HG03196 (cell line): Measurements from ENCODE around the gene MAN2B2.

ENCODE experiments used
- ATAC-seq: cut with Tn5 transposase; IDR thresholded peaks from one replicate; pipeline ENCODE4 v1.9.1; 2021; ENCODE audit not compliant: unreplicated experiment

Gene MAN2B2

DNA sequence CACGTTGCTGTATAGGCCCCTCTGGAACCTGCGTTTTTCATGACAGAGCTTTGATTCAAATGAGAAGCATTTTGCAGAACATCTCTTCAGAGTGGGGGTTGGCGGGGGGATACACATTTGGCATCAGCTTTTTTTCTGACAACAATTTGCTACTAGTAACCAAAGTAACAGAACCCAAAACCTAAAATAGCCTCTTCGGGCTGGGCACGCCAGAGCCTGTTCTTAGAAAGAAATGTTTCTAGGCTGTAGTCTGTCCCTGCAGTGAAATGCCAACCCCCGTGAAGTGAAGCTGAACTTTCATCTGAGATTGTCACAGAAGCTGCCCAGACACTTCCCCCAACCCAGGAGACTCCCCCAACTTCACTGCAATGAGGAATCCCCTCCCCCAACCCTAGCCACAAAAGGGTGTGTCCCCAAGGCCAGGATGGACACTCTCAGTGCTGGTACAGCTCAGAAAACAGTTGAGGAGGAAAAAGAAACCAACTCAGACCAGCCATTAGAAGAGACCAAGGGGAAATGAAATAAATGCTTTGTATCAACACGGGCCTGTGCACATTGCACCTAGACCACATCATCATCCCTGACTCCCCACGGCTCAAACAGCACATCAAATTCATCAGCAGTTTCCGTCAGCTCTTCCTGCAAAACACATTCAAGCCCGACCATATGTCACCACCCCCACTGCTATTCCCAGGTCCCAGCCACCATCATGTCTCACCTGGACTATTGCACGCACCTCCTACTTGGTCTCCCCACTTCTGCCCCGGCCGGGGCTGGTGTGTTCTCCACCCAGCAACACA is 8.4 kb upstream of the MAN2B2 start:
- ATAC-seq = no peak

DNA sequence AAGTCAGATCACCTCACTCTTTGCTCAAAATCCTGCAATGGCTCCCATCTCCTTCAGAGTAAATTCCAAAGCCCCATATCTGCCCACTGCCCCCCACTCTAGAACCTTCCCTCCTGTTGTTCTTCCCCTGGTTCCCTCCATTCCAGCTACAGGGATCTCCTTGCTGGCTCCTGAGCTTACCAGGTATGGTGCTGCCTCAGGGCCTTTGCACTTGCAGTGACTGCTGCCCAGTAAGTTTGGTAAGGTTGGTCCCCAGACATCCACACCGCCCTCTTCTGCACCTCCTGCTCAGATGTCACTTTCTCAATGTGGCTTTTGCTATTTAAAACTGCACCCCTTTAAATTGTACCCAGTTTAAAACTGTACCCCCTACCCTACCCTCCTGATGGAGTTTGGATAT is 7.8 kb upstream of the MAN2B2 start:
- ATAC-seq = no peak

DNA sequence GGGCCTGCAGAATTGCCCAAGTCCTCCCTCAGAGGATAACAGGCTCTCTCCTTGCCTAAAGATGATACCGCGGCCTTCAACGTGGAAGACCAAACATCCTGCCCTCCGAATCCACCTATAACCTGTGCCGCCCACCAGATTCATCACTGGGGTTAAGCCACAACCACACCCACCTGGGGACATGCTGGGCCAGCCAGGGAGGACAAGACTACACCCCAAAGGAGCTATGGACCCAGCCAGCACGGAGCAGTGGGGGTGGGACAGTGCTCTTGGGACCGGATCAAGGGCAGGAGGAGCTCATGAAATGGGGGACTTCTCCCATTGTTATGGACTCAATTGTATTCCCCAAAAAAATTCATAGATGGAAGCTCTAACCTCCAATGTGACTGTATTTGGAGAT is 6.8 kb upstream of the MAN2B2 start:
- no peak for ATAC-seq

DNA sequence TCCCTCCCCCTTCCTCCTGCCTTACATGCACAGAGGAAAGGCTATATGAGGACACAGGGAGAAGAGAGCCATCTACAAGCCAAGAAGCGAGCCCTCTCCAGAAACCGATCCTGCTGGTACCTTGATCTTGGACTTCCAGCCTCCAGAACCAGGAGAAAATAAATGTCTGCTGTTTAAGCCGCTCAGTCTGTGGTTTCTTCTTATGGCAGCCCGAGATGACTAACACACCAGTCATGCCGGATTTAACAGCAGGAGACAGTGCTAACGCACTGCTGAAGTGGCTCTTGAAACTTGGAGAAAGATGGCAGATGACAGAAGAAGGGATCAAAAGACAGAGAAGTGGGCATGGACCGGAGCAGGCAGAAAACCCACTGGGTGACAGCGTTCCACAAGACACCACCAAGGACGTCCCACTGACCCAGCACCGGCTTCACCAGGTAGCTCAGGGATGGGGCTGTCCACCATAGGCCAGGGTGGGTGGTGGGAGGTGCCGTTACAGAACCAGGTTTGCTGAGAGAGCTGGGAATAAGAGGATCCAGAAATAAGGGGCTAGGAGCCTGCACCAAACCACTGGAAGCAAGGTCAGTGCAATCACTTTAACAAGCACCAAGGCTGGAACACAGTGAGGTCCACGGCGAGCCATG is 6.2 kb upstream of the MAN2B2 start:
- no peak for ATAC-seq

DNA sequence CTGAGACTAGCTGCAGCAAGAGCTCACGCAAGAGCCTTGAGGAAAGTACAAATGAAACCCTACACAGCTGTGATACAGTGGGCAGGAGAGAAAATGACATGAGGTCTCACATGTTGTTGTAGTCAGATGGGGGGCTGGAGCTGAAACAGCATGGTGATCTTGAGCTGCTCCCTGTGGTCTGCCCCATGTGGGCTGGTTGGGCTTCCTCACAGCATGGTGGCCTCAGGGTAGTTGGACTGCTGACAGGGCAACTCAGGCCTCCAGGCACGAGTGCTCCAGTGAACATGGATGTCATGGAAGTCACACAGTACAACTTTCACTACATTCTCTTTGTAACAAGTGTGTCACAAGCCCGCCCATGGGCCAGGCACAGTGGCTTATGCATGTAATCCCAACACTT is 3.4 kb upstream of the MAN2B2 start:
- no peak for ATAC-seq

DNA sequence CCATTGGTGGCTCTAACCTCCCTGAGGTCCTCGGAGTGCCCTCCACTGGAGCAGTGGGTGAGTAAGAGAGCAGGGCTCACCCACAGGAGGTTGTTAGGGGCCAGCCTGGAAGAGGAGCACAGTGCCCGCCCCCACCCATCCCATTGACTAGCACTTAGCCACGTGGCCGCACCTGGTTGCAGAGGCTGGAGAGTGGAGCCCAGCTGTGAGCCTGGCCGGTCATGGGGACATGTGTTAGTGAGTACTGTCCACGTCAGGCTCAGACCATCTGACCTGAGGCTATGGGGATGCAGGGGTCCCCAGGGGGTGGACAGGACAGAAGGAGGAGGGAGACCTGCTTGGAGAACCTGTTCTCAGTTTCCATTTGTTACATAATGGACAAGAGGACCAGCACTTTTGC is 1.4 kb upstream of the MAN2B2 start:
- ATAC-seq = no peak

DNA sequence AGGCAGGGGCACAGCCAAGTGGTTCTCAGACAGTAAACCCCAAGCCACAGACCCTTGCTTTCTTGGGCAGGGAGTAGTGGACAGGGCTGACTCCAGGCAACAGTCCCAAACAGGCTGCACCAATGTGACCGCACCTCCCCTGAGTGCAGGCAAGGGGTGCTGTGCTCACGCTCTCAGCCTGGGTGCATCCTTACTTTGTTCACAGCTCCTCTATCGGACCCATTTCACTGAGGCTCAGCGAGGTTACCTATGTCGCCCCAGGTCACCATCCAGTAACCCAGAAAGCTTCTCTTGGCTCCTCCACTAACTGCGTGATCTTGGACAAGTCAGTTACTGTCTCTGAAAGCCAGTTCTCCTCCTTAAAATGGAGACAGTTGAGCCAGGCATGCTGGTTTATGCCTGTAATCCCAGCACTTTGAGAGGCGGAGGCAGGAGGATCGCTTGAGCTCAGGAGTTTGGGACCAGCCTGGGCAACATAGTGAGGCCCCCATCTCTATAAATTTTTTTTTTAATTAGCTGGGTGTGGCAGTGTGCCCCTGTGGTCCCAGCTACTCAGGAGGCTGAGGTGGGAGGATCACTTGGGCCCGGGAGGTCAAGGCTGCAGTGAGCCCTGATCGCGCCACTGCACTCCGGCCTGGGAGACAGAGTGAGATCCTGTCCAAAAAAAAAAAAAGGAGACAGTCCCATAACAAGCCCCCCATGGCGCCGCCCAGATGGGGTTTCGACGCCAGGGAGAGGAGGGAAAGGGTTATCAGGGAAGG is 823 bp upstream of the MAN2B2 start:
- ATAC-seq = no peak

DNA sequence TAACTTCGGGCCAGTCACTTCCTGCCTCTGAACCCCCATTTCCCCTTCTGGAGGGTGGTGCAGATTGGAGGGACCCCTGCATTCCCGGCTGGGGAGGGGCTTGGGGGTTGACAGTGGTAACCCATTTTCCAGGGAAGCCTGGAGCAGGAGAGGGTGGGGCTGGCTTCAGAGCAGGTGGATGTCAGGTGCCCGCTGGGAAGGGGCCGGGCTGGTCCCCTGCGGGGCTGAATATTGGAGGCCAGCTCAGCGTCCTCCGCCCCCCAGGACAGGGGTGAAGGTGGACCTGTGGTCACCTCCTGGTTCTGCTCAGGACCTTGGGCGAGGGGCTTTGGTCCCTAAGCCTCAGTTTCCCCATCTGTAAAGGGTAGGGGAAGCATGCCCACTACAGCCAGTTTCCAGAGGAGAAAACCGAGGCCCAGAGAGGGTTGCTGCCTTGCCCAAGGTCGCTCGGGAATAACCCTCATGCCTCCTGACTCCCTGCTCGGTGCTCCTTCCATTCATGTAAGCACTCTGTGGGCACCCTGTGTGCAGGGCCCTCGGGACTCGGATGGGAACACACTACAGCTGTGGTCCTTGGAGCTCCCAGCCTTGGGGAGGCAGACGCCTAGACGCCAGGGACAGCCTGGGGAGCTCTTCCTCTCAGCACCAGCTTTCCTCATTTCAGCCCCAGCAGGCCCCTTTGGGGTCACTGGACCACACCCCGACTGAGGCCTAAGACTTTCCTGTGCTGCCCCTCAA is 683 bp downstream of the MAN2B2 start:
- ATAC-seq = no peak

DNA sequence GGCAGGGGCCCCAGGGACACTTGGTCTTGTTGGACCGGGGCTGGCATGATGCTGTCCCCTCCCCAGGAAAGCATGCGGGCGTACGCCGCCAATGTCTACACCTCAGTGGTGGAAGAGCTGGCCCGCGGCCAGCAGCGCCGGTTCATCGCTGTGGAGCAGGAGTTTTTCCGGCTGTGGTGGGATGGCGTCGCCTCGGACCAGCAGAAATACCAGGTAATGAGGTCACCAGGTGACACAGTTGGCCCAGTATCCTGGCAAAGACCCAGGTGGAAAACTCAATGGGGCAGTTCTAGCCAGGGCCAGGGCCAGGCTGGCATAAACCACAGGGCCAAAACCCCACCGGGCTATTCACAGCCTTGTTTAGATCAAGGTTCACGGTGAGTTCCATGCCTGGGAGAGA is 1.5 kb downstream of the MAN2B2 start:
- ATAC-seq = no peak

DNA sequence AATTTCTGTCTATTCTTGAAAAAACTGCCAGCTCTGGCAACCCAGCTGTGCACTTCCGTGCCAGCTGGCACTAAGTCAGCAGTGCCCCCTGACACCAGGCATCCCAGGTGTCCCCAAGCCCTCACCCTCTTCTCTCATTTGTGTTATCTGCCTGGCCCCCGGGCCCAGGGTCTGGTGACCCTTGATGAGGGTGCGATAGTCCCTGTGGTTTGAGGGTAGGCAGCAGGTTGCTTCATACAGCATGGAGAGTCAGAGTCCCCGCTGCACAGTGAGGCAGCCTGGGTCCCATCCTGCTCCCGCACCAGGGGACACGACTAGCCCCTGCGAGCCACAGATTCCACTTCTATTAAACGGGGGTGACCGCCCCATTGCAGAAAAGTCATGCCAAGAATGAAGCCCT is 1.9 kb downstream of the MAN2B2 start:
- ATAC-seq = no peak

DNA sequence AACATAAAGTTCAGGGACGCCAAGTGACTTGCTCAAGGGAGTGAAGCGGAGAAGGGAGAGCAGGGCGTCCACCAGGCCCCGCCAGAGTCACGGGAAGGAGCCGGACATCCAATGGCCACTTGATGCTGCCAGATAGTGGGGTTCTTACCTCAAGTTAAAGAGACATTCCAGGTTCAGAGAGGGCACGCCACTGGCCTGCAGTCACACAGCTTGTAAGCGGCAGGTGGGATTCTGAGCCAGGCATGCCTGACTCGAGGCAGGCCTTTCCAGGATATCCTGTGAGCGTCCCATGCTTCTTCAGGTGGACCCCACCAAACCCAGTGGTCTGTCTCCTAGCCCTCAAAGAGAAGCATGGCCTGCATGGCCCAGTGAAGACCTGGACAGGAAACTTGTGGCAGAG is 2.4 kb downstream of the MAN2B2 start:
- ATAC-seq = no peak

DNA sequence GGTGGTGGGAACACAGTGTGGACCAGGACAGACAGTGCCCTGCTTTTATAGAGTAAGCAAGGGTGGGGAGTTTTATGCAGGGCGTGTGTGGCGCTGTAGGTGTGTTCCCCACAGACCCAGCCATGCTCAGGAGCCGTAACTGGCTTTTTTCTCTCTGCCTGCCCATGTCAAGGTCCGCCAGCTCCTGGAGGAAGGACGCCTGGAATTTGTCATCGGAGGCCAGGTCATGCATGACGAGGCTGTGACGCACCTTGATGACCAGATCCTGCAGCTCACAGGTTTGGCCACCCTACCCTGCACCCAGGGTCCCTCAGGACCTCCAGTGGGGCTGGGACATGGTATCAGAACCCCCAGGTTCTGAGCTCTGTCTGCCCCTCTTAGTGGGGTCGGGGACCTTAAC is 3.2 kb downstream of the MAN2B2 start:
- no peak for ATAC-seq

DNA sequence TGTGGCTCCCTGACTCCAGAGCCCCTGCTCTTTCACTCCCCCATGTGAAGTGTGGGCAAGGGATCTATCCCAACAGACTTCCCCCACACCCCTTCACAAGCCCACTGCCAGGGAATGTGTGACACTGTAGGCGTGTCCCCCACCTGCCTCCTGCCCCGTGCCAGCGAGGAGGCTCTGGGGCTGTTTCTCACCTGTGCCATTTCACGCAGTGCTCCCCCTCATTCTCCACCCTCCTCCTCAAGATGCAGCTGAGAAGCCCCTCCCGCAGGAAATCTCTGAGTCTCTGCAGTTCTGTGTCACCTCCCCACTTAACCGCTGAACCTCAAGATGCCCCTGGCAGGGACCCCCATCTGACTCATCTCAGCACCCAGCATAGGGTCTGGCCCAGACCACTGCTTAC is 5.4 kb downstream of the MAN2B2 start:
- no peak for ATAC-seq

DNA sequence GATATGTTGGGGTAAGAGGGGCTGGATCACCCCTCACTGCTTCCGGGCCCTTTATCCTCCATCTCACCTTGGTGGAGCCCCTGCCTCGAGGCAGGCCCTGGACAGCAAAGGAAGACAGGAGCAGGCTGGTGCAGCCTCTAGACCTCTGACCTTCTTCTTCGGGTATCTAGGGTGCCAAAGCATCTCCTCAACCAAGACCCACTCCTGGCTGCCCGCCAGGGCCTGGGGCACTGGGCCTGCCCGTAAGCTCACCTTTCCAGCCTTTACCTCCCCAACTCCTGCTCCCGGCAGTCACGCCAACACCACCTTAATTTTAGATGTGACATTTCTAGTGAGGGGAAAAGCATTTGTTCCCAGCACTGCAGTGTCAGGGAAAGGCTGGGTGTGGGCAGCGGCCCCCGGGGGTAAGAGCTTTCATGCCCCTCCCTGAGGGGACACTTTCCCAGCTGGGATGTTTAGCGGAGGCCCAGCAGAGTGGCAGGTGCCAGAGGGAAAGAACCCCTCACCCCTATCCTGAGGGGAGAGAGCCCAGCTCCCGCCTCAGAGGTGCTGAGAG is 6.7 kb downstream of the MAN2B2 start:
- no peak for ATAC-seq

DNA sequence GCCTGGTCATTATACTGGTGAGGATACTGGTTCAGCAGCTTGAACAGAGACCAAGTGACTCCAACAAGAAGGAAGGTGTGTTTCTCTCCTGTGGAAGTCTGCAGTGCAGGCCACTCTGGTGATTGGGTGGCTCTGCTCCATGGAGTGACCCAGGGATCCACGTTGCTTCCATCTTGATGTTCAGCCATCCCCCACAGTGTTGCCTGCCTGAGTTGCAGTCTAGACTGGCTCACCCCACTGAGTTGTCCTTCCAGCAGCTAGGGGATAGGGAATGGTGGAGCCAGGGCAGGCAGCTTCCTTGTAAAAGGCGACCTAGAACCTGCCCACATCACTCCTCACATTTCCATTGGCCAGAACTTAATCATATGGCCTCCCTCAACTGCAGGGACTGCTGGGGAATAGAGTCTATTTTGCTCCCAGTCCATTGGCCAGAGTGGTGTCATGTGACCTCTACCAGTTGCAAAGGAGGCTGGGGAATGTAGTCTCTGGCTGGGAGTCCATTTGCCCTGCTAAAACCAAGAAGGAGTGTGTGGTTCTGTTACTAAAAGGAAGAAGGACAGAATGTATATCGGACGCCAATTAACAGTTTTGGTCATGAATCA is 8.0 kb downstream of the MAN2B2 start:
- ATAC-seq = no peak

DNA sequence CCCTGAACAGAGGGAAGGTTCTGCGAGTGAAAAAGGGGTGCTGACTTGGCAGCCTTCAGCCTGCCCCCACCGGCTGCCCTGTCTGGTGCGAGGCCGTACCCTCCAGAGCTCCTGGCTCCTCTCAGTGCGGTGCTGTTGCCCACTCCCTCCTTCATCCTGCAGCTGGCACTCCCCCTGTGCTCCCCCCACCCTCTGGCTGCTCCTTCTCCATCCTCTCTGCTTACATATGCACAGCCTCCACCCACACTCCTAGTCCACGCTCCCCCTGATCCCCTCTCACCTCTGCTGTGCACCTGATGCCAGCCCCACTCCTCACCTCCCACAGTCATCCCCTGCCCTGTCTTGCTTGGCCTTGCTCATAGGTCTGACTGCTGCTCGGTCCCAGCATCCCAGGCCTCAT is 9.9 kb downstream of the MAN2B2 start:
- no peak for ATAC-seq

DNA sequence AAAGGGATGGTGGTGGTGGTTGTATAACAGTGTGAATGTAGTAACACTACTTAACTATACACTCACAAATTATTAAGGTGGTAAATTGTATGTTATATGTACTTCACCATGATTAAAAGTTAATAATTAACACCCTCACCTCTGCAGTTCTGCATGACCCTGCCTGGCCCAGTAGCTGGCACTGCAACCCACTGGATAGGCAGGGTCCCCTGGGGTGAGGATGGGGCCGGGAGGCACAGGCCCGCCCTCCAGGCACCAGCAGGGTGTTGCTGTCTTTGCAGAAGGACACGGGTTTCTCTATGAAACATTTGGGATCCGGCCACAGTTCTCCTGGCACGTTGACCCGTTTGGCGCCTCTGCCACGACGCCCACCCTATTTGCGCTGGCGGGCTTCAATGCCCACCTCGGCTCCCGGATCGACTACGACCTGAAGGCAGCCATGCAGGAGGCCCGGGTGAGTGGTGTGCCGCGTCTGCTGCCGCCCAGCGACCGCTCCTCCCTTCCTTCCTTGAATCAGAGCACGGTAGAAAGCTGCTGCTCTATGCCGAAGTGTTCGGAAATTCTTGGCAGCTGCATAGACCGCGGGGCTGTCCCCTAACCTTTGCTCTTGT is 11.8 kb downstream of the MAN2B2 start:
- ATAC-seq = no peak

DNA sequence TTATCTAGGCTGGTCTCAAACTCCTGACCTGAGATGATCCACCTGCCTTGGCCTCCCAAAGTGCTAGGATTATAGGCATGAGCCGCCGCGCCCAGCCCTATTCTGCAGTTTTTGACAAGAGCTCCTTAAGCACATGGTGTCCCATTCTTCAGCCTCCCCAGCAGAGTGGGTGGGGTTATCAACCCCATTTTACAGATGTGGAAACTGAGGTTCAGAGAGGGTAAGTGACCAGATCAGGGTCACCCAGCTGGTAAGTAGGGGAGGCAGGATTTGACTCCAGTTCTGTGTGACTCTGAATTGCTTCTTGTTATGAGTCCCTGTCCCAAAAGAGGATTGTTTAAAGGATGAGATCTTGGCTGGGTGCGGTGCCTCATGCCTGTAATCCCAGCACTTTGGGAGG is 14.5 kb downstream of the MAN2B2 start:
- ATAC-seq = no peak

DNA sequence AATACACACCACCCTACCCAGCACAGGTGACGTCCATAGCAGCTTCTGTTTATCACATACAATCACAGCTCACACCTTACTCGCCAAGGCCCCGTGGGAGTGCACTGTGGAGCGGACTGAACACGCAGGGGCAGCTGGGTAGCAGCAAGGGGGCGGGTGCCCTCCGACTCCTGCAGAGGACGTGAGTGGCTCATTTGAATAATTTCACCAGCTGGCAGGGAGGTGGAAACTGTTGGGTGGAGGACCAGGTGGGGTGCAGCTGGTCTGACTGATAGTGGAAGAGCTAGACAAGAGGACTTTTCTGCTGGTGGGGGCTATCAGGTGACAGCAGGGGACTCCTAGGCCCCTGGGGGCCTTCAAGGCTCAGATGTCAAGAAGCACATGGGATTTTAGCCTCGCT is 16.3 kb downstream of the MAN2B2 start:
- no peak for ATAC-seq

DNA sequence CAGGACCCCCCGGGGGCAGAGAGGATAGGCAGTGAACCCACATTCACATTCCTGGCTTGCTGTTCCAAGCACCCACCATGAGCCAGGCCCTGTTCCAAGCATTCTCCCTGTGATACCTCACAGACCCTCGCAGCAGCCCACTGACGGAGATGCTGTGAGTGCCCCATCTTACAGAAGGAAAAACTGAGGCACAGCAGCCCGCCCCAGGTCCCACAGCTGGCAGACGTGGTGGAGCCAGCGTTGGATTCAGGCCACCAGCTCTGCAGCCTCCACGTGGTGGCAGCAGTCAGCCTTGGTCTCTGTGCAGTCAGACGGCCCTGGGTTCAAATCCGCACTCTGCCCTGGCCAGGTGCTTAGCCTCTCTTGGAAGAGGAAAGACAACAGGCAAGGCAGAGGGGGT is 16.8 kb downstream of the MAN2B2 start:
- ATAC-seq = no peak
